Right lobe of liver (tissue), 4 donors: Measurements from ENCODE around the gene DTNA.

Experiments used
- POLR2A ChIP-seq: fragments of 450-650 bp; IDR thresholded peaks from one replicate; pipeline ENCODE4 v1.6.1; 2017; ENCODE audit warnings: antibody characterized with exemption, mild to moderate bottlenecking
- TF ChIP-seq, protein P1 (sequence below), 4 donors: fragments of 200-600 bp in 3 of 4; fragments of 450-650 bp in 1 of 4; IDR thresholded peaks; one replicate each; pipeline versions ENCODE4 v1.5.1 to v1.8.0; 2016 to 2022; ENCODE audit warnings: antibody characterized with exemption in 4 of 4, mild to moderate bottlenecking in 2 of 4
- donor health status: DM: no; HTN: no; CAD: no.
- donor health status: DM: no; HTN: no; CAD: no.
- donor health status: DM: no; HTN: yes; CAD: no.

DNA sequence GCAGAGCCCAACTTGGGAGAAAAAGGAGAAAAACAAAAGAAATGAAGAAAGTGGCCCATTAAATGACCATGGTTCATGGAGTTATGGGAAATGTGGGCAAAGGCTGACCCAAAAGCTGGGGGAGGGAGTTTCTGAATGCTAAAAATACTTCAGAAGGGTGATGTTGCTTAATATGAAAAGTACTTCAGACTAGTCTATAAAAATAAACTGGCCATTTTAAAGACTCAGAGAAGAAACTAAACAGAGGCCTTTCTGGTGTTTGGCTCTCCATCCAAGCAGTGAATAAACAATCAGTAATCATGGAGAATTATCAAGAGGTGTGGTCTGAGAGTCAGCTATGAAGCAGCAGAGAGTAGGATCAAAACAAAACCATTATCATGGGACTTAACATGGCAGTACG lies 170.3 kb downstream of the DTNA start:
- TF ChIP-seq POLR2A = no peak
- TF ChIP-seq, protein P1, sequence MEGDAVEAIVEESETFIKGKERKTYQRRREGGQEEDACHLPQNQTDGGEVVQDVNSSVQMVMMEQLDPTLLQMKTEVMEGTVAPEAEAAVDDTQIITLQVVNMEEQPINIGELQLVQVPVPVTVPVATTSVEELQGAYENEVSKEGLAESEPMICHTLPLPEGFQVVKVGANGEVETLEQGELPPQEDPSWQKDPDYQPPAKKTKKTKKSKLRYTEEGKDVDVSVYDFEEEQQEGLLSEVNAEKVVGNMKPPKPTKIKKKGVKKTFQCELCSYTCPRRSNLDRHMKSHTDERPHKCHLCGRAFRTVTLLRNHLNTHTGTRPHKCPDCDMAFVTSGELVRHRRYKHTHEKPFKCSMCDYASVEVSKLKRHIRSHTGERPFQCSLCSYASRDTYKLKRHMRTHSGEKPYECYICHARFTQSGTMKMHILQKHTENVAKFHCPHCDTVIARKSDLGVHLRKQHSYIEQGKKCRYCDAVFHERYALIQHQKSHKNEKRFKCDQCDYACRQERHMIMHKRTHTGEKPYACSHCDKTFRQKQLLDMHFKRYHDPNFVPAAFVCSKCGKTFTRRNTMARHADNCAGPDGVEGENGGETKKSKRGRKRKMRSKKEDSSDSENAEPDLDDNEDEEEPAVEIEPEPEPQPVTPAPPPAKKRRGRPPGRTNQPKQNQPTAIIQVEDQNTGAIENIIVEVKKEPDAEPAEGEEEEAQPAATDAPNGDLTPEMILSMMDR (IDR thresholded peaks at IDR 0.05) = no peak
